Endometrial microvascular endothelial cells (primary cell): ENCODE data around the gene MTMR2. TPM values are rescaled to one million over a fixed set of nuclear protein-coding genes. Genes with fewer than 3 reads are reported as not detected.

Source experiments
- in situ Hi-C: cut with HindIII; loops from 2 replicates; pipeline ENCODE4 v1.10.0; 2017; ENCODE audit warnings: low sequenced_read_pairs, low pct_unique_long_range_greater_than_20kb; ENCODE audit errors: inconsistent ontology term
- total RNA-seq: library from RNA; depleted of rRNA; stranded (reverse); fragments of >200 nt; gene quantifications from one replicate; pipeline ENCODE4 v1.2.3, GENCODE V29; 2015; ENCODE audit errors: inconsistent ontology term

MTMR2 gene
- total RNA-seq, 1 donor from 2014 or later: 62.0 TPM

DNA sequence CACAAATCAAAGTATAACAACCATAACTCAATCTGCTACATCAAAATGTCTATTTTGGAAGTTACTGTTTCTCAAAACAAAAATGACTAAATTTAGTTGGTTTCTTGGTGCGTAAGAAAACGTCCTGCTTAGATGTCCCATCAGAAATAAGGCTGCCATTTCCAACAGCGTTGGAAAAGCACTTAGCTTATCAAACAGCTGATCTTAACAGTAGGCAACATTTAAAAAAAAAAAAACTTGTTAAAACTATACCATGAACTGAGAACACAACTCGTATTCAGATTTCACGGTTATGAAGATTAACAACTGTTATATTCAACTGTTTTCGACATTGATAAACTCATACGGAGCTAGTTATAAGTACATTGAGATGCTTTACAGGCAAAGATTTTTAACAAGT is 131.2 kb downstream of the MTMR2 start:
- in situ Hi-C loops: no loop called here

DNA sequence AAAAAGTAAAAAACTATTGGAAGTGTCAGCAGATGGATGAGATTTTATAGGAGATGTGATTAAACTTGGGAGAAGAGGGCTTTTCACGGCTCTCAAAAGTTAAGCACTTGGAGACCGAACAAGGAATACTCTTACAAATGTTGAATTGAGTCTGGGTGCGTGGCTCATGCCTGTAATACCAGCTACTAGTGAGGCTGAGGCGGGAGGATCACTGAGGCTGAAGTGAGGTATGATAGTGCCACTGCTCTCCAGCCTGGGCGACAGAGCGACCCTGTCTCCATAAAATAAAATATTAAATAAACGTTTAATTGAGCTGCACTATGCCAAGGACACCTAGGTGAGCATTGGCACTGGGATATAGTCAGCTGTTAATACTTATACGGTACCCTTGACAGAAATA is 131.7 kb downstream of the MTMR2 start:
- in situ Hi-C loops: no loop called here

DNA sequence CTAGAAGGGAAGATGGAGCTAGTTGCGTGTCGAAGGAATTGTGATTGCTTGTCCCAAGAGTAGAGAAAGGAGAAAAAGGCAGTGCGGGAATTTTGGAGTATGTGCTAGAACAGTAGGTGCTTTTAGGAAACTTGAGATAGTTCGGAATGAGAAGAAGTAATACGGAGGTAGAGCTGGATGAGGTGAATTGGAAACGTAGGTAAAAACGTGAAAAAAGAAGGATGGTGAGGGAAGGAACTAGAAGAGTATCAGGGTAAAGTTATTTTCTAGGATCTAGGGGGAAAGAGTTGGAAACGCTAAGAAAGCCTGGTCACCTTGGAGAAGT is 132.2 kb downstream of the MTMR2 start:
- in situ Hi-C loops: no loop called here

DNA sequence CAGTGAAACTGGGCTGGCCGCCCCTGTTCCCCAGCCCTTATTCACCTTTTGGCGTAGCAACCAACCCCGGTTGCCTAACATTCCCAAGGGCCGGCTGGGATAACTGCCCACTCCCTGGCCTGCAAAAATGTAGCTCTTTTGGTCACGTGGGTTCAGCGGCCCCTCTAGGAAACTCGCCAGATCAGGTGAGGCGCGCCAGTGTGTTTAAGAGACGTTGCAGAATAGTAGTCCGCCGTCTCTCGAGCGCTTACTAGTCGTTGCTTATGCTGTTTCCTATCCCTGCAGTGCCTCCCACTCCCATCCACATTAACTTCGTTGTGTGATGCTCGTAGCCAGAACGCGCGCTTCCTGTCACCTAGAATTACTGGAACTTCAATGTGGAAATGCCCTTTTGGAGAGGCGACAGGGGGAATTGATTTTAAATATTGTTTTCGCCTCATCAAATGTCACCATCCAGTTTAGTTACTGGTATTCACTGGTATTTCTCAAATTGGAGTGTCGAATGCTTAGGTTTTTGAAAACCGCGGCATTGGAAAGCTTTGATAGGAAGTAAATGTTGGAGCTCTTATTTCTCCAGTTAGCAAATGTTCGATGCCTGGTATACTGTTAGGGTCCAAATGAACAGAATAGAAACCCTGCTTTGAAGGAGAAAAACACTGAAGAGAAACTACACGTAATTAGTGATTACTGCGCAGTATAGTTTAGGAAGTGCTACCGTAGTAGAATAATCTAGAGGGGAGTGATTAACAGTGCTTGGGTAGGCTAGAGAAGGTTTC is 132.8 kb downstream of the MTMR2 start:
- in situ Hi-C loops: no loop called here

DNA sequence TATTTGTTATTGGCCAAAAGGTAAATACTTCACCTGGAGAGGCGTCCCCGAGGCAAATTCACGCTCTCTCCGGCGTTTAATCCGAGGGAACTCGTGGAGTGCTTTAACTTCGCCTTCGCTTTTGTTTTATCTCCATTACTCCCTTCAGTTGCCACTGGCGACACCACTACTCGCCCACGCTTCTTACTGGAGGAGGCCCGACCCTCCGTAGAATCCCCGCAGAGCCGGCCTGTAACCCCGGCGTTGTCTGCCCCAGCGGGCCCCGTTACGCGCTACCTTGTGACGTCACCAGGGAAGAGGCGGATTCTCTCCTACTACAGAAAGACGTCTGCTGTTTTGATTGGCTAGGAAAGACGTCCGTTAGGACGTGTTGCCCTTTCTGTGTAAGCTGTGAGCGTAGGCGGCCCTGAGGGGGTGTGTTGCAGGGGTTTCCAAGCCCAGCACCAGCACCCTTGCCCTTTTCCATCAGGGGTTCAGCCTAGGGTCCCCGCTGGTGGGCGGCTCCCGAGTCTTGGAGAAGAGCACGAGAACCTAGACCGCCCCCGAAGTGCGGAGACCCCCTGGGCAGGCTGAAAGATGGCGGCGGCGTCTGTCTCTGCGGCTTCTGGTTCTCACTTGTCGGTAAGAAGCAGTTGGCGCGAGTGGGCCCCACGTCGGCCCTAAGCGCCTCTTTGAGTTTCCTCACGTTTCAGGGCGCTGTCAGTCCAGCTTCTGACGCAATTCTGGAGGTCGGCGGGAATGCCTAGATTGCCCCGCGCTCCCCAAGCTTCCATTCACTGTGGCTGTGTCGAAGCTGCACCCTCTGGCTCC is 133.6 kb downstream of the MTMR2 start, which contains the start of gene CEP57:
TSS of gene CEP57 (plus strand) at position 376 of the 810 bp plus-strand sequence. CDS start at position 577, 201 bp downstream.
- in situ Hi-C loops: no loop called here

DNA sequence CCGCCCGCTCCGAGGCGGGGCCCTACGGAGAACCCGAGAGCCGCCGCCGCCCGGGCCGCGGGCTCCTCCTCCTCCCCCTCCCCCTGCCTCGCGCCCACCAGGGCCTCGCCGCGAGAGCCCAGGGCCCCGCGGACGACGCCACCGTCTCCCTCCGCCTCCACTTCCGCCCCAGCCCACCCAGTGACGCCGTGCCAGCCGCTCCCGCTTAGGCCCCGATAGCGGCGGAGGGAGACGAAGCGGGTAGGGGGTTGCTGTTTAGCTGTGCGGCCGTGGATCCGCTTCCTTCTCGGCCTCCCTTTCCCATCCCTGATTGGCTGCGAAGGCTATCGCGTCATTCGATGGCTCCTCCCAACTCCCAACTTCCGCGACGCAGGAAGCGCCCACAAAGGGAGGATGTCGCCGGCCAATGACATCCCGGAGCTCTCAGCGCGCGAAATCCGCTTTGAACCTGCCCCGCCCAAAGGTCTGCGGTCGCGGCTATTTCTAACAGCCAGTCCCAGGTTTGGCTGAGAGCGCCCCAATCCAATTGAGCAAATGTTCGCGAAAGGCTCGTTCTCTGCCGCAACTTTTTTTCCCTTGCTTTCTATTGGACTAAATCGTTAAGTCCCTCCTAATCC is 134.3 kb downstream of the MTMR2 start, which contains the start of gene FAM76B:
TSS of gene FAM76B (minus strand) at position 277 of the 617 bp plus-strand sequence. CDS start 304 bp downstream, outside the sequence.
- in situ Hi-C loops: no loop called here

DNA sequence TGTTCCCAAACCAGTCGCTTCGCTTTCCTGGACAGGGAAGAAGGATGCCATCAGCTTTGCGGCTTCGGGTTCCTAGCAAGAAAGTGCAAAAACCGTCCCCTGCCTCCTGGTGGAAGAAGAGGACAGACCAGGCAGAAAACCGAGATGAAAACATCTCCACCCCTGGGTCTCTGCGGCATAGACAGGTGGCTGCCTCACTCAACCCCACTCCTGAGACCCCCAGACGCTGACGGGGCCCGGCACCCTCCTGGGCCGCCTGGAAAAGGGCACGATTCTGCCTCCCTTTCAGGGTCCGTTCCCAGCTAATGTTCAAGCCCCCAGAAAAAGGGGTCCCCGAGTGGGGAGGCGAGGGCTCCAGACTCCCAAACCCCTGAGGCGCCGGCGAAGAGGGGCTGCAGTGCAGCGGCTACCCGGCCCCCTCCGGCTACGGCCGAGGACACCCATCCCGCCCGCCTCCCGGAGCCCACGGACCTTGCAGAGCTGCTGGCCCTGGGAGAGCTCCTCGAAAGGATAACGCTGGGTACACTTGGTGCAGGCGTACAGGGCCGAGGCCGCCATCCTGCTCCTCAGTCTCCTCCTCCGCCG is 134.9 kb downstream of the MTMR2 start:
- in situ Hi-C loops: no loop called here

Other genes starting within 250 kb of the MTMR2 start
- gene FAM76B, start 134.3 kb downstream of the MTMR2 start, total RNA-seq: 7.7 TPM
- gene CEP57, start 133.6 kb downstream of the MTMR2 start, total RNA-seq: 21.4 TPM